Measurements from ENCODE around the gene ESR1. TPM values are rescaled to one million over a fixed set of nuclear protein-coding genes. Genes with fewer than 3 reads are reported as not detected.
A peak's percentile ranks its signal among the peaks of the same experiment; 100 is the strongest.
"Not testable (repeated sequence)": the region's sequence is repeated elsewhere in the genome, so short reads cannot be mapped to it uniquely, and the experiment has no call there.

ESR1 gene
- total RNA-seq, 2 donors from 2014 or later = 0.16 to 1.3 TPM

DNA sequence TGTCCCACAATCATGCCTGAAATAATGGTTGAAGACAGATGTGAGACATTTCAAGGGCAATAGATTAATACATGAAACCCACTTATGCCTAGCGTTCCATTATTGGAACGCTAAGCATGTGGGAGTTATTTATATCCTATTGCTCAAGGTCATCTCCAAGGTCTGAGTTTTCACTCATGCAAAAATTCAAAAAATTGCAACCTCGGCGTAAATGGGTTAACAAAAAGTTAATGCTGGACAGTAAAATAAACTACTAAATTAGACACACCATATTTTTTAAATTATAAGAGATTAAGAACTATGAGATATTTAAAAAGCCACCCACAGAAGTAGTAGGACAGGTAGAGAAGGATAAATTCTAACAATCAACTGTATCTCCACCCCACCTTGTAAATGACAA, 98.4 kb downstream of the ESR1 start:
- Mint-ChIP-seq H3K9me3 (no peaks in the 10 kb centered on the region), H3K27ac (no peak overlapping the region), H3K36me3 (no peaks in the 10 kb centered on the region)
- ATAC-seq (no peak), DNase-seq (ENCODE audit: low spot score in 2 of 2) (no peak)

DNA sequence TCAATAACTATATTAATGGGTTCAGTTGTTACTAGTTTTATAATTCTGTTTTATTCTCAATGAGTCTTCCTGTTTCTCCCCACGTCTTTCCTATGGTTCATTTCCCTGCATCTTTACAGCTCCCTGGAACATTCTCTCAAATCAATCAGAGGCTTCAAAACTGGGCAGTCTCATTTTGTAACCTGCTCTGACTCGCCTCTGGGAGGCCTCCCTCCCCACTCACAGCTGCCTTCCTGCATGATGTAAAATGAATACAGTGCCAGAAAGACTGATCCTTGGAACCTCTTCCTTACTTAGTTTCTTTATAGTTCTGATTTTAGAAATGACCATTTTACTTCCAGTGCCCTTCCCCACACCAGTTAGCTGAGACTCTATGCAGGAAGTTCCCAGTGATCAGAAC, 103.9 kb downstream of the ESR1 start:
- Mint-ChIP-seq H3K36me3 (no peaks in the 10 kb centered on the region), H3K9me3 (no peaks in the 10 kb centered on the region), H3K27ac (peak overlapping the region in 1 of 2 donors; percentile 10)
- no peak for DNase-seq (ENCODE audit: low spot score in 2 of 2)
- ATAC-seq = no peak

DNA sequence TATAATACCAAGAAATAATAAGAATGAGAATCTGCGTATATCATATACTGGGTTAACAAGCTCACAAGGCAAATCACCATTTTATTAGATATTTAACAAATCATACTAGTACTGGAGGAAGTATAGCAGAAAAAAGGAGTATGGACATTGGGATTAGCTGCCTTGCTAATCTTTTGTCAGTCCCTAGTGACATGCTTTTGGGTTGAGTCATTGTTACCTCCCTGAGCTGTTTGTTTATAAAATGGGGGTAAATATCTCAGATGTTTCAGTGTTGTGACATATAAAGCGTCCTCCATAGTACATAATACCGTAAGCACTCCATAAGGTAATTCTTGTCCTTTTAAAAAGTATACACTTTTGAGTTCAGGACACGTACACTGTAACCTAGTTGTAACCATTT, 107.0 kb downstream of the ESR1 start:
- no peak for DNase-seq (ENCODE audit: low spot score in 2 of 2)
- Mint-ChIP-seq H3K36me3 (no peaks in the 10 kb centered on the region), H3K27ac (no peak overlapping the region), H3K9me3 (no peaks in the 10 kb centered on the region)
- ATAC-seq = no peak

DNA sequence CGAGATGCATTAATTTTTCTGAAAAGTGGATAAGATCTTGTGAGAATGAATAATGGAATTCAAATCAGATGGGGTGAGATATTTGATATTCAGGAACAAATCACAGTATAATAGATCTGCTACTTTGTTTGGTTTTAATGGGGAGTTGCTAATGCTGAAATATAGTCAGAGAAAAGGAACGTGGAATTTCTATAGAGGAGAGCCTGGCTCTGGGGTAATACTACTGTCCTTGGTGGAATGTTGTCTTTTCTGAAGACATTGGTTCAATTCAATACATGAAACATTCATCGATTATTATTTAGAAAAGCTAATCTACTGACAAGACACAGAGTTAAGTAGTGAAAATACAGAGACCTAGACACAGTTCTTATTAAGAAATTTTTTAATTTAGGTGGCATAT, 108.6 kb downstream of the ESR1 start:
- no peak for ATAC-seq
- Mint-ChIP-seq H3K9me3 (no peaks in the 10 kb centered on the region), H3K36me3 (peaks cover 0 to under 1% of the 10 kb centered on the region in 2 donors), H3K27ac (no peak overlapping the region)
- no peak for DNase-seq (ENCODE audit: low spot score in 2 of 2)

DNA sequence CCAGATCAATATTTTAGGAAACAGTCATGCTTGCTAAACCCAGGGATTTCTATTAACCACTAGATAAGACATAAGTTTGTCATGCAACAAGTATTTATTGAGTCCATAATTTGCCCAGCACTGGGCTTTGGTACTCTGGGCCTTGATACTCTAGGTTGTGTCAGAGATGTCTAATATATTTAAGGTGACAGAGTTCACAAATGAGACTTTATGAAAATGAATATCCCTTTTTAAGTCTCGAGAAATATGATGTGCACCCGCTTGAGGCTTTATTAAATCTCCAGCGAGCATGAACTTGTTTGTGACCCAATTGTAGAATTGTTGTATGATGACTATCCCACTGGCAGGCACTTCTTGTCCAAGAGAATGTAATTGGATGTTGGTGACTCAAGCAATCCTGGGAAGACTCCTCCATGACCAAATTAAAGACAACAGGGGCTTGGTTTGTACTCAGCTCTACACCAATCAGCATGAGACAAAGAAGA, 109.2 kb downstream of the ESR1 start:
- Mint-ChIP-seq H3K9me3 (no peaks in the 10 kb centered on the region), H3K27ac (no peak overlapping the region), H3K36me3 (peaks cover 0 to 5% of the 10 kb centered on the region in 2 donors)
- no peak for ATAC-seq
- no peak for DNase-seq (ENCODE audit: low spot score in 2 of 2)

DNA sequence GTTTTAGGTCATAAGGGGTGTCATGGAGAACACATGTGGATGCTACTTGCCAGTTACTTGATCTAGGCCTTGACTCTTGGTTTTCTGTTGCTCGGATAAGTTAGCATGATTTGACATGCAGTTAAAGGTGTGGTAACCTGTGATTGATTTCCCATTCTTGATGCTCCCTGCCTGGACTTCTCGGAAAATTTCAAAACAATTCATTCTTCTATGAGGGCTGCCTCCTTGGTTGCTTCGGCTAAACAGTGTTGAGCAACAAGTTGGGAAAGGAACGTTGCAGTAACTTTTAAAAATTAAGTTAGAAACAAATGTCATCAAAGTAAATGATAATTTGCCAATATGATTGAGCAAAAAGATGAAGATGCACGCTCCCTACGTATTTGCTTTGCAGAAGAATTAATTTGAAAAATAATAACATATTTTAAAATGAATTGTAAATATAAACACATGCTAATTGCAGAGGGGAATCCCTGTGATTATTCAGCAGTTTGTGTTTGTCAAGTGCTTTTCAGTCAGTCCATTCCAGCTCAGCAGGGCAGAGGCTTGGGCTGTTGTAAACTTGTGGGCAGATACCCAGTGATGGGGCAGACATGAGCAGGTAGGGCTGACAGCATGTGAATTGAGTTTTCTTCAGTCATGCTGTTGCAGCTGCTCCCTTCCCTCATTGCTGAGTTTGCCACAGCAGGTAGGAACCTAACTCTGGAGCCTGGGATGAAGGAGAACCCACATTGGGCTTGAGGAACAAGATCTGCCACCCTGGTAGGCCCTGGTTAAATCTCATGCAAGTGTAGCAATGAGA, 110.2 kb downstream of the ESR1 start:
- Mint-ChIP-seq H3K36me3 (peaks cover 0 to 5% of the 10 kb centered on the region in 2 donors), H3K9me3 (no peaks in the 10 kb centered on the region), H3K27ac (no peak overlapping the region)
- DNase-seq (ENCODE audit: low spot score in 2 of 2) (no peak), ATAC-seq (no peak)

DNA sequence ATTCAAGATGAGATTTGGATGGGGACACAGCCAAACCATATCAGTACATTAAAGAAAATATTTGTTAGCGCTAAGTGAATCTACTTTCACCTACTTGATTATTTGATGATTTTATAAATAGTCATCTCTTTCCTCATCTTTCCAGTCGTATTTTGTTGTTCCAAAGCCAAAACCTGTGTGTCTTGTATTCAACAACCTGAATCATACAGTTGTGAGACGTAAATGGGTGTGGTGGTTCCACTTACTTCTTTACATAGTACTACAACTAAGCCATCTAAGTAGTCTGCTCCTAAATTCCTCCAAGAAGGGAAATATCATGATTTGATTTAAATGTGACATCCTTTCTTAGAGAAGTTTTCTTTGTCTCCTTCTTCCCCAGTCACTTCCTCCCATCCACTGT, 132.8 kb downstream of the ESR1 start:
- H3K36me3 Mint-ChIP-seq = no peaks in the 10 kb centered on the region
- ATAC-seq (no peak), DNase-seq (ENCODE audit: low spot score in 2 of 2) (no peak)
- peaks cover 0 to 12% of the 10 kb centered on the region in 2 donors for H3K9me3 Mint-ChIP-seq
- no peak overlapping the region for H3K27ac Mint-ChIP-seq

DNA sequence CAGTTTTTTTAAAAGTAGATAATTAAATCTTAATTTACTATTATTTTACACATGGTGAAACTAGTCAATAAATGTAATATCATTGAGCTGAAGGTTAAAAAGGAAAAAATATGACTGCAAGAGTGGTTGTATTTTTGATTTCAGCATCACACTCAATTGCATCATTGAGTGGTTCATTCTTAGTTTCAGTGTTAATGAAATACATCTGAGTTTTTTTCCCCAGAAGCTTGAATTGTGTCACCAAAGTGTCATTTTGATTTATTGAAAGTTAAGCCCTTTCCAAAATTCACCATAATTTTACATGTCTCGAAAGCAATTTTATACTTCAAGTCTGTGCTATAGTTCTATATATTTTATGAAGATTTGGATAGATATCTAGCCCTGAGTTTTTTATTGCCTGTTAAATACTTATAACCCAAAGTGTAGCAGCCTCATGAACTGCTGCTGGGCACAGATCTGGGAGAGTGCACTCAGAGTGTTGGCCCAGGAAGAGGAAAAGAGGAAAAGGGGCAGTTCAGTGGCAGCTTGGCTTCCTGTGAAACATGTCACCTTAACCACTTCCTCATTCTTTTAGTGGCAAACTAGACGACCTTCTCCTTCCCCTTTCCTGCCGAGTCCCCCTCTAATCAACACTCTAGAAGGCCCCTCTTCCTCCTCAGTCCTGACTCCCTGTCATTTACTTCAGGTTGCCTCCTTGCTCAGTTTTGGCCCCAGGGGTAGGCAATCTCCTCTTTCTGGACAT, 140.7 kb downstream of the ESR1 start:
- peaks cover 5 to 7% of the 10 kb centered on the region in 2 donors for H3K36me3 Mint-ChIP-seq
- ATAC-seq (no peak), DNase-seq (ENCODE audit: low spot score in 2 of 2) (no peak)
- H3K9me3 Mint-ChIP-seq = peaks cover 7 to 8% of the 10 kb centered on the region in 2 donors
- peak overlapping the region in 1 of 2 donors; percentile 75 for H3K27ac Mint-ChIP-seq

DNA sequence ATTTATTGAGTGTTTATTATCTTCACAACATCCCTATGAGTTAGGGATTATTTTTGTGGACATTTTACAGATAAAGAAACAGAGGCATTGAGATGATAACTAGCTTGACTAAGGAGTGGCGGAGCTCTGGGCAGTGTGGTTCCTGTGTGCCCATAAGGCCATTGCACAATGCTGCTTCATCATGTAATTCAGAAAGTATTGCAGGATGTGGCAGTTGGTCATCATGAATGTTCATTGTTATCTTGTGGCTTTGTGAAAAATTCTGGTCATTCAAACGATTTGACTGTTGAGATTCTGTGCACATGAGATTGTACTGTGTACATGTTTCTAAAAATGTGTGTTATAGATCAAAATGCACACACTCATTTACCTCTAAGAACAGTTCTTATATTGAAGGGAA, 150.8 kb downstream of the ESR1 start:
- H3K9me3 Mint-ChIP-seq = peaks cover 11 to 18% of the 10 kb centered on the region in 2 donors
- H3K27ac Mint-ChIP-seq = no peak overlapping the region
- no peak for DNase-seq (ENCODE audit: low spot score in 2 of 2)
- H3K36me3 Mint-ChIP-seq = peaks cover 0 to 10% of the 10 kb centered on the region in 2 donors
- no peak for ATAC-seq

DNA sequence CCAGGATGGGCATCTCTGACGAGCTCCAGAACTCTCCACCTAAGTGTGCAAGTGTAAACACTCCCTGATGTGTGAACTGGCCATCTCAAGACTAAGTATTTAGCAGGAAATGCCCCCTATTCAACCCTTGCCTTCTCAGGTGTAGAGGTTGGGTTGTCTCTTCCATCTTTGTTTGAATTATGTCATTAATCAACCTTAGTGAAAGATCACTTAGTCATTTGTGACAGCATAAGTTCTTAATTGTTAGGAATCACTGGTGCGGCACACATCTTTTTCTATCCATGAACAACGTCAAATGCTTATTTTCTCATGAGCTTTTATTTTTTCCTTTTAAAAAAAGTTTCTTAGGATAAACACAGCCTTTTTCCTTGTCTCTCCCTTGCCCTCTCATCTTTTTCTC, 151.6 kb downstream of the ESR1 start:
- H3K27ac Mint-ChIP-seq = no peak overlapping the region
- peaks cover 0 to 10% of the 10 kb centered on the region in 2 donors for H3K36me3 Mint-ChIP-seq
- H3K9me3 Mint-ChIP-seq = peaks cover 11 to 18% of the 10 kb centered on the region in 2 donors
- no peak for ATAC-seq
- DNase-seq (ENCODE audit: low spot score in 2 of 2) = no peak

DNA sequence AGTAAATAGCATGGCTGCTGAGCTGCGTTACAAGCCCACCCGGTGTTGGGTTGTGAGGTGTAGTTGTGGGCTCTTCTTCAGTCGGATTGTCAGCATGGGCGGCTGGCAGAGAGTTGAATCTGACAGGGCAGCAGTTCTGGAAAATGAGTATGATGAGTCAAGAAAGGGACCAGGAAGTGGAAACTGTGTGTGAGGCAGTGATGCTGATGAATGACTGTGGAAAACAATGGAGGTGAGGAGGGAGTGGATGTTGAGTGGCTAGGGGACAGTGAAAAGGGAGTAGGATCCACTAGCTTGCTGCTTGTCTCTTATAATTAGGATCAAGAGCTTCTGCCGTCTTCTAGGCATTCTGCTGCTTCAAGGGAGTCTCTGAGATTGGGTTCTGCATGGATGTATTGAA, 154.3 kb downstream of the ESR1 start:
- Mint-ChIP-seq H3K9me3 (peaks cover 11 to 18% of the 10 kb centered on the region in 2 donors), H3K27ac (peak overlapping the region in 1 of 2 donors; percentile 46), H3K36me3 (peaks cover 0 to 10% of the 10 kb centered on the region in 2 donors)
- ATAC-seq (peak; percentile 18 to 59), DNase-seq (ENCODE audit: low spot score in 2 of 2) (no peak)

DNA sequence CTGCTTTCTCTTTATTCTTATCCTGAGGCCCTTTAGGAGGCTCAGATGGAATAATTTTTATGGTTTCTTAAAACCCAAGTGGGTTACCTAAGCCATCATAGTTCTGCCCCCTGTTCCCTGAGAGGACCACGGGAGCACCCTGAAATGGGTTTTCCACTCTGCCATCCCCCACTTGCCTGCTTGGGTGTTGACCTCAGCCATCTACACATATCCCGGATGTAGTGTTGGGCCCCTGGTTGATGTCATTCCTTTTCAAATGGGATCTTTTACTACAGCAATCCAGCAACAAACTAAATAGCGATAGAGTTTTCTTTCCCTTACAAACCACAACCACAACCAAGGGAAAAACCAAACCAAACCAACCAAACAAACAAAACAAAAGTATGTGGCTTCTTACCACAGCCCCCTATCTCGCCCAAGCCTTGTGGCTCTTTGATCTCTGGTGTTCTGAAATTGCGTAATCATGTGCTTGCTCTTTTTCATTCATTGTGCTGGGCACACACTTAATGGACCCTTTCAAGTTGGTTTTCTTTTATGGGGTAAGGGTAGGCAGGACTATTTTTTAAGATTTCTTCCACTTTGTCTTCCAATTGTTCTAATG, 154.9 kb downstream of the ESR1 start:
- ATAC-seq = peak; percentile 20 to 75
- DNase-seq (ENCODE audit: low spot score in 2 of 2) = peak in 1 of 2 donors; percentile 10
- Mint-ChIP-seq H3K36me3 (peaks cover 0 to 10% of the 10 kb centered on the region in 2 donors), H3K9me3 (peaks cover 11 to 21% of the 10 kb centered on the region in 2 donors), H3K27ac (no peak overlapping the region)

DNA sequence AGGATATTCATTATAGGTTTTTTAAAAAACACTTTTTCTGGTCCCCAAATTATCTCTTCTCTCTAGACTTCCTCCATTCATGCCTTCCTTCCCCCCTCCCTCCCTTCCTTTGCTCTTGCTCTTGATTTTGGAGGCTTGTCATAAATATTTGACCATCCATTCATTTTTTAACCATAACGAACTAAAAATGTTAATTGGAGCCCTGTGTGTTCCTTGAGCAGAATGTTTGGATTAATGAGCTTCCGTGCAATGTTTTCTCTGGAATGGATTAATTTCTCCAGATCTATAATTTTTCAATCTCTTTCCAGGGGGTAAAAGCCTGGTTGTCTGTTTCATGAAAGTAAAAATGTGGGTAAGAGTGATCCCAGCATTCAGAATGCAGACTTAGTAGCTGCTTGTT, 155.5 kb downstream of the ESR1 start:
- Mint-ChIP-seq H3K27ac (no peak overlapping the region), H3K9me3 (peaks cover 11 to 23% of the 10 kb centered on the region in 2 donors), H3K36me3 (peaks cover 0 to 10% of the 10 kb centered on the region in 2 donors)
- DNase-seq (ENCODE audit: low spot score in 2 of 2) = no peak
- no peak for ATAC-seq

DNA sequence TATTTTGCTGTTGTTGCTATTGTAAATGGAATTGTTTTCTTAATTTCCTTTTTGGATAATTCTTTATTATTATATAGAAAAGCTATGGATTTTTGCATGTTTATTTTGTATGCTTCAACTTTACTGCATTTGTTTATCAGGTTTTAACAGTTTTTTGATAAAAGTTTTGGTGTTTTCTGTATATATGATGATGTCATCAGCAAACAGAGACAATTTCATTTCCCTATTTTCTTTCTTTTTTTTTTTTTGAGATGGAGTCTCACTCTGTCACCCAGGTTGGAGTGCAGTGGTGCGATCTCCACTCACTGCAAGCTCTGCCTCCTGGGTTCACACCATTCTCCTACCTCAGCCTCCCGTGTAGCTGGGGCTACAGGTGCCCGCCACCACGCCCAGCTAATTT, 156.9 kb downstream of the ESR1 start:
- not testable (repeated sequence) for DNase-seq (ENCODE audit: low spot score in 2 of 2); H3K27ac Mint-ChIP-seq; ATAC-seq
- H3K36me3 Mint-ChIP-seq = peaks cover 0 to 10% of the 10 kb centered on the region in 2 donors
- peaks cover 11 to 23% of the 10 kb centered on the region in 2 donors for H3K9me3 Mint-ChIP-seq

DNA sequence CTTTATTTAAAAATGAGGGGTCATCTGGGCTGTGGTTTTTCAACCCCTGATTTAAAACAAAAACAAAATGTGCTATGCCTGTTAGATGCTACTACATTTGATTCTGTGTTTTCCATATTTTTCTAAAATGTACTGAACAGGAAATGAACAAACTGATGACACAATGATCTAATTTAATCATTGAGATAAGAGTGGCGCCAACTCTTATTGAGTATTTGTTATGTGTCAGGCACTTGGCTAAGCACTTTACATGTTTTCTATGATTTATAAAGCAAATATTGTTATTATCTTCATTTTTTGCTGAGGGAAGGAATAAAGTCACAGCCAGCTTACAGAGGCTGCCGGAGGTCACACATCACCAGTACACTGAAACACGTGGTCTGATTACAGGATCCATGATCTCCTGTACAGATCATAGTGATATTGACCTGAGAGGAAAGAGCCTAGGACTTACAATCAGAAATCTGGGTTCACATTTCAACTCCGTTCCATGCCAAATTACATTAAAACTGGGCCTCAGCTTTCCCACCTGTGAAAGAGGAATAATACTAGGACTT, 166.7 kb downstream of the ESR1 start:
- H3K36me3 Mint-ChIP-seq = no peaks in the 10 kb centered on the region
- H3K27ac Mint-ChIP-seq = no peak overlapping the region
- ATAC-seq (no peak), DNase-seq (ENCODE audit: low spot score in 2 of 2) (no peak)
- no peaks in the 10 kb centered on the region for H3K9me3 Mint-ChIP-seq

DNA sequence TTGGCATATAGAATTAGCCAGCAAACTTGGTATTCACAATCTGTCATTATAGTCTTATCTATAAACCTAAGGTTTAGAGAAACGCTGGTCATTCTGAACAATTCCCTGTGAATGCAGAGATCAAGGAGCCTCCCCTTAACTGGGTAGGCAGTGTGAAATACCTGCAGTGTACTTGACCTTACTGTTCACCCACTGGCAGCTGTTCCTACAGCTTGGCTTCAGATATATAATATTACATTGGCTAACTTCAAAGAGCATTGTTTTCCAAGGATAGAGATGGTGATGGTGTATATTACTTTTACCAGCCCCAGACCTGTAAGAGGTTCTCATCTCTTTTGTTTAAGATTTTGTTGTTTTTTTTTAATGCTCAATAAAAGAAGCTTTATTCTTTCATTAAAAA, 168.3 kb downstream of the ESR1 start:
- H3K36me3 Mint-ChIP-seq = no peaks in the 10 kb centered on the region
- ATAC-seq = no peak
- H3K27ac Mint-ChIP-seq = no peak overlapping the region
- H3K9me3 Mint-ChIP-seq = no peaks in the 10 kb centered on the region
- DNase-seq (ENCODE audit: low spot score in 2 of 2) = no peak

DNA sequence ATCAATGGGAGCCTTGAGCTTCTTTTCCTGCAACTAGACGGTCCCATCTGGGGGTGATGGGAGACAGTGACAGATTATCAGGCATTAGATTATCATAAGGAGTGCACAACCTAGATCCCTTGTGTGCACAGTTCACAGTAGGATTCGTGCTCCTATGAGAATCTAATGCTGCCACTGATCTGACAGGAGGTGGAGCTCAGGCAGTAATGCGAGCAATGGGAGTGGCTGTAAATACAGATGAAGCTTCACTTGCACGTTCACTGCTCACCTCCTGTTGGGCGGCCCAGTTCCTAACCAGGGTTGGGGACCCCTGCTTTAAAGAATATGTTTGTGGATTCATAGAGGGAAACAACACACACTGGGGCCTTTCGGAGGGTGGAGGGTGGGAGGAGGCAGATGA, 180.7 kb downstream of the ESR1 start:
- not testable (repeated sequence) for H3K9me3 Mint-ChIP-seq; H3K36me3 Mint-ChIP-seq; H3K27ac Mint-ChIP-seq; ATAC-seq; DNase-seq (ENCODE audit: low spot score in 2 of 2)

All from activated naive CD4-positive, alpha-beta T cell treated with anti-CD3 and anti-CD28 coated beads, Interleukin-2, amount 50 U/mL, for 72 hours (primary cell).